Effector memory CD8-positive, alpha-beta T cell (primary cell): ENCODE data around the gene MED12.

ENCODE experiments used
- ATAC-seq: fragments of 150-1000 bp; cut with Tn5 transposase; replicated peaks from 2 replicates; pipeline ENCODE4 v1.10.0; 2021; ENCODE audit warnings: mild to moderate bottlenecking, moderate library complexity
- DNase-seq, 3 experiments: peaks; one replicate each; pipeline ENCODE4 v3.0.0; 2021
- H3K27ac Mint-ChIP-seq, 2 donors: one replicate each; pipeline ENCODE4 v1.8.0; 2022; ENCODE audit warnings: mild to moderate bottlenecking in 2 of 2, mixed read lengths in 2 of 2, moderate library complexity in 2 of 2
- H3K27me3 Mint-ChIP-seq, 2 donors: one replicate each; pipeline ENCODE4 v1.8.0; 2022; ENCODE audit warnings: mixed read lengths in 2 of 2
- H3K36me3 Mint-ChIP-seq: one replicate; pipeline ENCODE4 v1.8.0; 2022; ENCODE audit warnings: mild to moderate bottlenecking, moderate library complexity, mixed read lengths; ENCODE audit not compliant: insufficient read depth
- H3K4me1 Mint-ChIP-seq, 2 donors: one replicate each; pipeline ENCODE4 v1.8.0; 2022; ENCODE audit warnings: low read depth in 2 of 2, mixed read lengths in 2 of 2
- H3K4me3 Mint-ChIP-seq, 2 donors: one replicate each; pipeline ENCODE4 v1.8.0; 2022; ENCODE audit warnings: mild to moderate bottlenecking in 2 of 2, mixed read lengths in 2 of 2, moderate library complexity in 2 of 2
- H3K9me3 Mint-ChIP-seq, 2 donors: one replicate each; pipeline ENCODE4 v1.8.0; 2022; ENCODE audit warnings: mixed read lengths in 2 of 2
- total RNA-seq, 9 experiments: gene quantifications; one replicate each; lab custom pipeline; 2026; lab: John Stamatoyannopoulos, UW

MED12 gene
- 85.6 to 140 (median 108) reads per million in 9 experiments for total RNA-seq

- Mint-ChIP-seq H3K27me3 (no peaks in the 10 kb centered on the region), H3K9me3 (no peaks in the 10 kb centered on the region), H3K4me1 (peaks cover 4 to 11% of the 10 kb centered on the region in 2 donors), H3K36me3 (peaks cover 13% of the 10 kb centered on the region), H3K4me3 (peak within 1 kb of the TSS; percentile 85 to 89), H3K27ac (peak within 1 kb of the TSS; percentile 74 to 95)
- DNase-seq (peak; percentile 74 to 78 (median 77)), ATAC-seq (peak; percentile 94)
Observed at GRCh38 chrX:71118032-71118984, at the start of gene MED12. TSS of gene MED12 (plus strand) at chrX:71118596. CDS start at chrX:71118755, 159 bp downstream.

GRCh38 chrX:71070531-71070930 lies 47.9 kb upstream of the MED12 start:
- H3K9me3 Mint-ChIP-seq: no peaks in the 10 kb centered on the region
- no peak overlapping the region for H3K27ac Mint-ChIP-seq
- H3K27me3 Mint-ChIP-seq: peaks cover 0 to 6% of the 10 kb centered on the region in 2 donors
- H3K36me3 Mint-ChIP-seq: peaks cover 14% of the 10 kb centered on the region
- peaks cover 9 to 11% of the 10 kb centered on the region in 2 donors for H3K4me1 Mint-ChIP-seq
- H3K4me3 Mint-ChIP-seq: no peak overlapping the region
- ATAC-seq (no peak), DNase-seq (no peak)

DNA sequence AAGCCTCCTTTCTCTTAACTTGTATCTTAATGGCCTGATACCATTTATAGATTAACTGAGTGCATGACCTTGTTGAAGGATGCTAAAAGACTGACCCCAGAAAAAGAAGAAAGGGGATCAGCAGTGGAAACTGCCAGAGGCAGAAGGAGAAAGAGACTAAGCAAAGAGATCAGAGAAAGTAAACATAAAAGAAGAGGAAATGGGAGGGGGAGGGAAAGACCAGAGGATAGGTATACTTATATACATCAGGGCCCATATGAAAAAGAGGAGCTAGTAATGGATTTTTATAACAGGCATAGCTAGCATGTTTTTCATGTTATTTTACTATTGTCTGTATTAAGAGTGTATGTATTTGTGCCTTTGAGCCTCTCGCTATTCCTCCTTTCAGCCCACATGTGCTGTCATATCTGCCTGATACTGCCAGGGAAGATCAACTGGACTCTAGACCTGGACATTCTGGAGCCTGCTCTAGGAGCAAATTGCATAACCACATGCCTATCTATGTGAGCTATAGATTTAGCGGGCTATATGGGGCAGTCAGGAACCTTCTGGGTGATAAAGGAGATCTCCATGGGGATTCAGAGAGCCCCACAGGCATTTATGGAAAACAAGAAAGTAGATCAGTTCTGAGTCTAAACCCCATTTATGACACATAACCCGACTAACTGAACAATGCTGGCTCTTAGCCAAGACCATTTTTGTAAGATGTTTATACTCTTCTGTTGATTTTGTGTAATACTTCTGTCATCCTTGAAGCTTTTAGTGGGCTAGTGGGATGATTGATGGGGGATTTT lies 36.9 kb upstream of the MED12 start:
- no peaks in the 10 kb centered on the region for H3K27me3 Mint-ChIP-seq
- DNase-seq (no peak), ATAC-seq (no peak)
- H3K27ac Mint-ChIP-seq: no peak overlapping the region
- no peaks in the 10 kb centered on the region for H3K36me3 Mint-ChIP-seq
- no peaks in the 10 kb centered on the region for H3K9me3 Mint-ChIP-seq
- H3K4me1 Mint-ChIP-seq: no peaks in the 10 kb centered on the region
- no peak overlapping the region for H3K4me3 Mint-ChIP-seq

- Mint-ChIP-seq H3K27me3 (no peaks in the 10 kb centered on the region), H3K4me3 (no peak overlapping the region), H3K27ac (no peak overlapping the region), H3K36me3 (no peaks in the 10 kb centered on the region), H3K9me3 (no peaks in the 10 kb centered on the region), H3K4me1 (no peaks in the 10 kb centered on the region)
- DNase-seq (no peak), ATAC-seq (no peak)
Observed at GRCh38 chrX:71082124-71082647, 36.2 kb upstream of the MED12 start.

DNA sequence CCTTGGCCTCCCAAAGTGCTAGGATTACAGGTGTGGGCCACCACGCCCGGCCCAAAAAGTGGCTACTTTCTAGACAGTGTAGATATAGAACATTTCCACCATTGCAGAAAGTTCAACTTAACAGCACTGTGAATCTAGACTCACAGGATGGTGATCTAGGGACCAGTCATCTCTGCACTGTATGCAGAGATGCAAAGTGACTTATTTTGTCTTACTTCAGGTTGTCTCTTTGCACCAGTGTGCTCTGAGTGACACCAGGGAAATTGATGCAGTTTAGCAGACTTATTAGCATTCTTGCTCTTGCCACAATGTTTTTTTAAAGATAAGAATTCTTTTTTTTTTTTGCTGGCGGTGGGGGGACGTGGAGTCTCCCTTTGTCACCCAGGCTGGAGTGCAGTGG lies 35.6 kb upstream of the MED12 start:
- H3K4me1 Mint-ChIP-seq: no peaks in the 10 kb centered on the region
- H3K36me3 Mint-ChIP-seq: no peaks in the 10 kb centered on the region

GRCh38 chrX:71085900-71086299 lies 32.5 kb upstream of the MED12 start:
- Mint-ChIP-seq H3K27ac (no peak overlapping the region), H3K4me1 (no peaks in the 10 kb centered on the region), H3K36me3 (no peaks in the 10 kb centered on the region), H3K27me3 (no peaks in the 10 kb centered on the region), H3K9me3 (no peaks in the 10 kb centered on the region), H3K4me3 (no peak overlapping the region)
- no peak for DNase-seq
- ATAC-seq: no peak

More for the DNA sequence above, 35.6 kb upstream of the MED12 start:
- ATAC-seq (no peak), DNase-seq (no peak)
- Mint-ChIP-seq H3K27ac (no peak overlapping the region), H3K27me3 (no peaks in the 10 kb centered on the region), H3K9me3 (no peaks in the 10 kb centered on the region), H3K4me3 (no peak overlapping the region)

GRCh38 chrX:71091263-71091662 lies 27.1 kb upstream of the MED12 start:
- no peak overlapping the region for H3K27ac Mint-ChIP-seq
- H3K9me3 Mint-ChIP-seq: no peaks in the 10 kb centered on the region
- no peak overlapping the region for H3K4me3 Mint-ChIP-seq
- ATAC-seq: no peak
- DNase-seq: no peak
- H3K27me3 Mint-ChIP-seq: no peaks in the 10 kb centered on the region
- peaks cover 8% of the 10 kb centered on the region for H3K36me3 Mint-ChIP-seq
- peaks cover 3 to 11% of the 10 kb centered on the region in 2 donors for H3K4me1 Mint-ChIP-seq

DNA sequence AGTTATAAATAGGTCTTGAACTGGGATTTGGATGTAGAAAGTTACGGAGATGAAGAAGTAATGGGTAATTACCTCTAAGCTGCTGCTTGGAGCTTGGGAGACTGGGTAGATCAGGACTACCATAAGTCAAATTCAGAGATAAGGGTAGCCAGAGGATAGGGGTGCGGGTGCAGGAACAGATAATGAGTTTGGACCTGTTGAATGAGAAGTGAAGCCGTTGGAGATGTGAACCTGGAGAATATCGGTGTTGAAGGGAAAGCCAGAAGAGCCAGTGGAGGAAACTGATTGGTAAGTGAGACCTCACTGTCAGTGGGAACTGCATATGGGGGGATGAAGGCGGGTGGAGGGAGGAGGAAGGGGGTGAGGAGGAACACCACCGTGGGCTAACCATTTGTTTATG lies 23.4 kb upstream of the MED12 start:
- Mint-ChIP-seq H3K27me3 (no peaks in the 10 kb centered on the region), H3K36me3 (peaks cover 8% of the 10 kb centered on the region), H3K4me3 (peak overlapping the region; percentile 93 to 95), H3K27ac (peak overlapping the region; percentile 95), H3K4me1 (peaks cover 17 to 24% of the 10 kb centered on the region in 2 donors), H3K9me3 (no peaks in the 10 kb centered on the region)
- ATAC-seq (no peak), DNase-seq (no peak)

GRCh38 chrX:71095555-71095980 lies 22.8 kb upstream of the MED12 start, which contains the start of gene FOXO4:
TSS of gene FOXO4 (plus strand) at chrX:71095851. CDS start at chrX:71096529, 678 bp downstream.
- peaks cover 8% of the 10 kb centered on the region for H3K36me3 Mint-ChIP-seq
- H3K9me3 Mint-ChIP-seq: no peaks in the 10 kb centered on the region
- peak within 1 kb of the TSS; percentile 95 for H3K27ac Mint-ChIP-seq
- peak; percentile 85 for ATAC-seq
- peaks cover 17 to 26% of the 10 kb centered on the region in 2 donors for H3K4me1 Mint-ChIP-seq
- H3K4me3 Mint-ChIP-seq: peak within 1 kb of the TSS; percentile 93 to 95
- DNase-seq: peak; percentile 81 to 83 (median 81)
- H3K27me3 Mint-ChIP-seq: no peaks in the 10 kb centered on the region

DNA sequence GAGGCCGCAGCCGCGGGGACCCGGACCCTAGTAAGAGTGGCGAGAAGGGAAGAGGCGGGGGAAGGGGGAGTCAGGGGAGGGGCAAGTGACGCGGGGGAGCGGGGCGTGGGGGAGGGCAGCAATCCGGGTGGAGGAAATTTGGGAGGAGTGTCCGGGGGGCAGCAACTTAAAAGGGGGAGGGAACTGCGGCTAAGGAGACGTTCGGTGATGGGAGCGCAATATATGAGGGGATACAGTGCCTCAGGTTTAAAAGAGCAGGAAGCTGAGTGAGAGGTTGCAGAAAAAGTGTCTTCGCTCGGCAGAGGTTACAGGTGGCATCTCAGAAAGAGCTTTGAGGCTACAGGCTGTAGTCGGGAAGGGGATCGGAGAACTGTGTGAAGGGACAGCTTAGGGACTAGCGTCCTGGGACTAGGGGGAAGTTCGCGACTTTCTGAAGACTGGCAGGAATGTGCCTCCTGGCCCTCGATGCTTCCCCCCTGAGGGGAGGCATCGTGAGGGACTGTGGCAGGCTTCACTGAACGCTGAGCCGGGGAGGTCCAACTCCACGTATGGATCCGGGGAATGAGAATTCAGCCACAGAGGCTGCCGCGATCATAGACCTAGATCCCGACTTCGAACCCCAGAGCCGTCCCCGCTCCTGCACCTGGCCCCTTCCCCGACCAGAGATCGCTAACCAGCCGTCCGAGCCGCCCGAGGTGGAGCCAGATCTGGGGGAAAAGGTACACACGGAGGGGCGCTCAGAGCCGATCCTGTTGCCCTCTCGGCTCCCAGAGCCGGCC lies 22.2 kb upstream of the MED12 start:
- peaks cover 14% of the 10 kb centered on the region for H3K36me3 Mint-ChIP-seq
- peaks cover 20 to 32% of the 10 kb centered on the region in 2 donors for H3K4me1 Mint-ChIP-seq
- no peaks in the 10 kb centered on the region for H3K9me3 Mint-ChIP-seq
- H3K4me3 Mint-ChIP-seq: peak overlapping the region; percentile 93 to 95
- DNase-seq (peak in 1 of 3 experiments; percentile 53), ATAC-seq (peak; percentile 63)
- H3K27ac Mint-ChIP-seq: peak overlapping the region; percentile 95
- H3K27me3 Mint-ChIP-seq: no peaks in the 10 kb centered on the region

DNA sequence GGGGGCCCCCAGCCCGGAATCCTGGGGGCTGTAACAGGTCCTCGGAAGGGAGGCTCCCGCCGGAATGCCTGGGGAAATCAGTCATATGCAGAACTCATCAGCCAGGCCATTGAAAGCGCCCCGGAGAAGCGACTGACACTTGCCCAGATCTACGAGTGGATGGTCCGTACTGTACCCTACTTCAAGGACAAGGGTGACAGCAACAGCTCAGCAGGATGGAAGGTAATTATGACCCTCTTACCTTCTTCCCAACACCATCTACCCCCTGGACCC lies 21.7 kb upstream of the MED12 start:
- Mint-ChIP-seq H3K9me3 (no peaks in the 10 kb centered on the region), H3K4me1 (peaks cover 21 to 37% of the 10 kb centered on the region in 2 donors), H3K27ac (peak overlapping the region; percentile 35 to 95)

DNA sequence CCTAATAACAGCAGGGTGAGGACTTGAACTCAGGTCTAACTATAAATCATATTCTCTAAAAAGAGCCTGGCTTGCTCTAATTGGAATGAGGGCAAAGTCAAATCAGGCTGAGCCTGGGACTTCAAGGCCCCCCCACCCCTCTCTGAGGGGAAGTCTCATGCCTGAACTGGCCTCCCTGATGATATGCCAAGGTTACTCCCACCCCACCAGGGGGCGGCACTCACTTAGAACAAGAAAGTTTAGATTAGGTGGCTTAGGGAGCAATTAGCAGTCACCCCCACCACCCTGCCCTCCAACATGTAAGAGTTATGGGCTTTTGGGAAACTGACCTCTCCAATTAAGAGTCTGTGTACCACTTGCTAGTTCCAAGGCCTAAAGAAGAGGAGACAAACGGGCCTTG lies 20.1 kb upstream of the MED12 start:
- ATAC-seq (peak; percentile 45), DNase-seq (peak; percentile 67 to 76 (median 74))
- H3K9me3 Mint-ChIP-seq: no peaks in the 10 kb centered on the region
- no peaks in the 10 kb centered on the region for H3K27me3 Mint-ChIP-seq
- peaks cover 31 to 43% of the 10 kb centered on the region in 2 donors for H3K4me1 Mint-ChIP-seq
- peak overlapping the region; percentile 40 to 41 for H3K4me3 Mint-ChIP-seq
- H3K27ac Mint-ChIP-seq: peak overlapping the region in 1 of 2 donors; percentile 68
- peaks cover 31% of the 10 kb centered on the region for H3K36me3 Mint-ChIP-seq

More for the DNA sequence above, 21.7 kb upstream of the MED12 start:
- ATAC-seq (no peak), DNase-seq (no peak)
- Mint-ChIP-seq H3K4me3 (peak overlapping the region; percentile 93 to 95), H3K36me3 (peaks cover 19% of the 10 kb centered on the region), H3K27me3 (no peaks in the 10 kb centered on the region)
